ENCODE measurements around the gene LRRC53. TPM values are rescaled to one million over a fixed set of nuclear protein-coding genes. Genes with fewer than 3 reads are reported as not detected.

LRRC53 gene
- total and polyA plus RNA-seq, 2 of the 8 experiments (the other 6 are each of a cell fraction or from before 2014, with no cell fraction given) = not detected

DNA sequence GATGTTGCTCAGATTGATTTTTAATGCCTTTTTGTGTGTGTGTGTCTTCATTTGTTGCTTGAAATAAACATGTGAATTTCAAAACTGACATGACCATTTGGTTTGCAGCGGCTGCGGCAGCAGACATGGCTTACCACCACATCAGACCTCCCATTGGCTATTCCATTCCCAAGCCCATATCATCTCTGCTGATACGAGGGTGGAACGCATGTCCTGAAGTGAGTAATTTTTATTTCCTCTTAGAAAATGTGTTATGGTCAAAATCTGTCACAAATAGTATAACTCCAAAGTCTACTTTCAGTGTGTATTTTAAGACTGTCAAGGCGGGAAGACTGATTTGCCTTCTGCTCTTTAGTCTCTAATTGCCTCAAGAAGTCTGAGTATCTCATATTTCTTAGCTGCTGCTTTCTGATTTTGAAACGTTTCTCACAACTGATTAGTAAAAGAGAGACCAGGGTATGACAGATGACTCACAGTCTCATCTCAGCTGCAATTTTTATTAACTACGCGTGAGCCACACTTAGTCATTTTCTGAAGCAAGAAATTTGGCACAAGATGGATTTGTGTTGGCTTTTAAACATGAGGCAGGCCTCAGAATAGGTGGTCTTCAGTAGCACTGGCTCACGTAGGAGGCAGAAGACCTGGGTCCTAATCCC, 49.0 kb downstream of the LRRC53 start:
- Histone ChIP-seq H4K5ac (ENCODE audit: insufficient read length, low read depth, low read length) (no peak overlapping the region), H3K27me3 (replicated peaks in 1 of 4; ENCODE audit: control insufficient read depth in 3 of 4, extremely low read depth in 1 of 4, insufficient read depth in 3 of 4, low read length in 3 of 4) (no peaks in the 10 kb centered on the region), H3K56ac (replicated peaks; ENCODE audit: insufficient read length, low read depth, low read length) (no peak overlapping the region), H3K4me3 (ENCODE audit: extremely low read depth in 1 of 4, insufficient read depth in 2 of 4, low read depth in 3 of 4, low read length in 4 of 4) (no peak overlapping the region), H3K79me1 (ENCODE audit: low read depth, low read length) (no peaks in the 10 kb centered on the region), H3K23ac (ENCODE audit: insufficient read length) (no peak overlapping the region), H3K36me3 (ENCODE audit: control insufficient read depth in 2 of 4, insufficient read depth in 4 of 4, low read length in 3 of 4) (no peaks in the 10 kb centered on the region), H3K4me1 (replicated peaks in 1 of 4; ENCODE audit: control insufficient read depth in 3 of 4, insufficient read depth in 4 of 4, low read length in 3 of 4) (no peaks in the 10 kb centered on the region; a peak in 1 of 7 replicates), H3K4ac (replicated peaks; ENCODE audit: insufficient read length, low read depth, low read length) (no peak overlapping the region), H2BK12ac (ENCODE audit: low read depth, low read length) (no peak overlapping the region), H4K91ac (replicated peaks; ENCODE audit: insufficient read length, low read length) (no peak overlapping the region), H3K4me2 (ENCODE audit: insufficient read depth in 1 of 2, low read depth in 2 of 2, low read length in 2 of 2) (no peak overlapping the region), H3K9ac (replicated peaks in 1 of 4; ENCODE audit: extremely low read depth in 1 of 4, low read depth in 3 of 4, low read length in 3 of 4) (no peak overlapping the region), H2AK5ac (ENCODE audit: low read depth, low read length) (no peak overlapping the region), H2AFZ (ENCODE audit: low read length) (no peak overlapping the region), H3K27ac (ENCODE audit: low read depth, low read length) (no peak overlapping the region), H2BK5ac (ENCODE audit: low read depth, low read length) (no peak overlapping the region), H2BK20ac (ENCODE audit: low read length) (no peak overlapping the region), H3K14ac (ENCODE audit: insufficient read length) (no peak overlapping the region), H4K8ac (ENCODE audit: extremely low read depth, insufficient read depth, low read length) (no peak overlapping the region), H3K23me2 (ENCODE audit: low read depth, low read length) (no peaks in the 10 kb centered on the region), H4K20me1 (replicated peaks in 1 of 2; ENCODE audit: control insufficient read depth in 1 of 2, insufficient read depth in 2 of 2, low read length in 2 of 2) (no peaks in the 10 kb centered on the region), H3K9me3 (ENCODE audit: insufficient read depth in 2 of 2, low read depth in 1 of 2, low read length in 1 of 2) (peaks cover 0 to 10% of the 10 kb centered on the region in 2 experiments; a peak in 1 of 4 replicates), H3K18ac (ENCODE audit: extremely low read depth, low read length) (no peak overlapping the region), H2BK120ac (replicated peaks; ENCODE audit: low read depth, low read length) (no peak overlapping the region), H3K79me2 (ENCODE audit: control insufficient read depth in 1 of 2, insufficient read depth in 2 of 2, low read length in 2 of 2) (no peaks in the 10 kb centered on the region), H2BK15ac (ENCODE audit: low read length) (no peak overlapping the region)
- FAIRE-seq = no peak
- POLR2A ChIA-PET (ENCODE audit: partially characterized antibody) = no interaction called here
- DNase-seq (ENCODE audit: low read depth in 1 of 2, low spot score in 2 of 2) = no peak
- WGBS, 2 experiments (ENCODE audit: extremely low coverage in 1 of 2, insufficient coverage in 1 of 2, insufficient read length in 1 of 2, insufficient replicate concordance in 2 of 2, low coverage in 1 of 2, low lambda C conversion rate in 2 of 2, missing lambda C conversion rate in 1 of 2) = 92% methylated on average over 9 of the region's 9 CpGs; no CpG with 5 or more reads in 1 of the 2 experiments
- CTCF ChIA-PET (ENCODE audit: partially characterized antibody) = no interaction called here
- no peak for TF ChIP-seq POLR2A (IDR thresholded peaks at IDR 0.05; ENCODE audit: control extremely low read depth in 1 of 2, low read depth in 2 of 2, low read length in 2 of 2)
- no peak for TF ChIP-seq TBP (IDR thresholded peaks at IDR 0.05; ENCODE audit: low read depth, low read length)
- no peak for TF ChIP-seq CHD2 (IDR thresholded peaks at IDR 0.05; ENCODE audit: low read length)
- TF ChIP-seq ZNF274 (IDR thresholded peaks at IDR 0.05; ENCODE audit: borderline replicate concordance, extremely low read depth, low read length) = no peak
- no peak for TF ChIP-seq TAF7 (optimal IDR thresholded peaks at IDR 0.05; ENCODE audit: borderline replicate concordance, low read depth, low read length)
- no peak for TF ChIP-seq HDAC2 (IDR thresholded peaks at IDR 0.05; ENCODE audit: borderline replicate concordance in 1 of 2, low read depth in 2 of 2, low read length in 2 of 2)
- no peak for TF ChIP-seq YY1 (IDR thresholded peaks at IDR 0.05; ENCODE audit: low read depth, low read length)
- TF ChIP-seq SP2 (IDR thresholded peaks at IDR 0.05; ENCODE audit: low read length) = no peak
- no peak for TF ChIP-seq CBX8 (IDR thresholded peaks at IDR 0.05; ENCODE audit: borderline replicate concordance, low read depth, low read length)
- no peak for TF ChIP-seq RFX5 (IDR thresholded peaks at IDR 0.05; ENCODE audit: borderline replicate concordance, low read depth, low read length)
- TF ChIP-seq JUN (IDR thresholded peaks at IDR 0.05; ENCODE audit: low read depth, low read length) = no peak
- TF ChIP-seq BCL11A (IDR thresholded peaks at IDR 0.05; ENCODE audit: low read depth in 2 of 2, low read length in 2 of 2) = no peak
- TF ChIP-seq ASH2L (IDR thresholded peaks at IDR 0.05; ENCODE audit: low read length) = no peak
- TF ChIP-seq RAD21 (IDR thresholded peaks at IDR 0.05 in 1 of 2, conservative IDR thresholded peaks at IDR 0.05 in 1 of 2; ENCODE audit: low read depth in 2 of 2, low read length in 2 of 2) = no peak
- no peak for TF ChIP-seq POLR2AphosphoS5 (IDR thresholded peaks at IDR 0.05; ENCODE audit: low read depth, low read length)

Data from H1 (cell line).